Activated T-cell treated with anti-CD3 and anti-CD28 coated beads for 1 hour (primary cell): ENCODE results near the gene UROS.
A peak's percentile ranks its signal among the peaks of the same experiment; 100 is the strongest.

ENCODE experiments used
- DNase-seq: peaks from one replicate; pipeline ENCODE4 v3.0.0-alpha.2; 2020; ENCODE audit warnings: low read depth

The UROS gene

DNA sequence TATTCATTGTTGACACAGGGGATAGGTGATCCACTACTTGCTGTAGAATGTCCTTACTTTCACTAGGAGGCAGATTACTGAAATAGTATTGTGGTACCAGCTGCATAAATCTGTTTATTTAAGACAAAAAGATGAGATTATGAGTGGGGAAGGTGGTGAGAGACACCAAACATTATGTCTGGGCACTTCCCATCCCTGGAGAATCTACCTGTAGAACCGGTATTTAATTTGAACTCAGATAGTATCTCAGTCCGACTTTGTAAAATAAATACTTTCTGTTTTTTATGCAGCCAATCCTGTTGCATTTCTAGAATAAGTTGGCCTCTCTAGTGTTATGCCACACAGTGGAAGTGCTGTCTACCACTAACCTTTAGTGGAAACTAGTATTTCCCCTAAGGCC is 13.7 kb upstream of the UROS start:
- DNase-seq: no peak

DNA sequence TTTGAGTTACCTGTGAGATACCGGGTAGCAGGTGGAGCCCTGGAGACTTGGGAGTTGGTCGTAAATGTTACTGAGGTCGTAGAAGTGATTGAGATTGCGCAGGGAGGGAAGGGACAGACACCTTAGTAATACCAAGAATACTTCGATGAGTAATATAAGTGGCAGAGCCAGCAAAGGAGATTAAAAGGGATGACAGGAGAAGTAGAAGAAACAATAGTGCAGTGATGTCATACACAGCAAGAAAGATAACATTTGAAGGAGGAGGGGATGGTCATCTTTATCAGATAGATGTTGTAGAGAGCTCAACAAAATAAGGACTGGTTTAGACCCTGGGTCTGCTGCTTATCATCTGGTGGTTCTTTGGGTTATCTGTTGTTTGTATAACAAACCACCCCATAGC is 5.3 kb upstream of the UROS start:
- no peak for DNase-seq

DNA sequence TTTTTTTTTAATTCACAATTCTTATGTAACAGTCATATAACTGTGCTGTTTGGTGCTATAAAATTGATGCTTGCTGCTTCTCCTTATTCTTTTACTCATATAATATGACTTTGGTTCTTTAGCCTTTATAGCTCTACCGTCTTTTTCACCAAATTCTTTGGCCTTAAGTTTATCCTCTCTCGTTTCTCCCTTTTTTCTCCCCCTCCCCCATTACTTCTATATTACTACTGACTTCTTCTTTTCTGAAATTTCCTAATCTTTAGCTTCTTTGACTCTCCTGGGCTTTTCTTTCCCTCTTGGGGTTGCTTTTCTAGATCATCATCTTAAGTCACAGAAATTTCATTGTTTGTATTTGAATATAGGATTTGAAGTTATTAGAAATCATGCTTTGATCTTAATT is 4.1 kb upstream of the UROS start:
- DNase-seq: no peak

DNA sequence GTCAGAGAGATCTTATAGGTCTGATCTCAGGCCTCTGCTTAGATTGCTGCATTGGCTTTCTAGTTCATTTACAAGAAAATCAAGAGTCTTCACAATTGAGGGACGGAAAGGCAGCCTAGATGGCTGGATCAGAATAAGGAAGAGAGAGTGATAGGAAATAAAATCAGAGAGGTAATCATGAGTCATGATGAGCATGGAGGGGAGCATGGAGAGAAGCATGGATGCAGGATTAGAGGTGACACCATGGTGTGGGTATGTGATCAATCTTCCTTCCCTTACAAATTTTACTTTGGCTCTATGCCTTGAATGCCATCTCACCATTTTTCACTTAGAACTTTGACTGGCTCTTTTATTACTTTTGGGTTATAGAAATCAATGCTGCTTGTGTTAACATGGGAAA is 1.7 kb upstream of the UROS start:
- no peak for DNase-seq

DNA sequence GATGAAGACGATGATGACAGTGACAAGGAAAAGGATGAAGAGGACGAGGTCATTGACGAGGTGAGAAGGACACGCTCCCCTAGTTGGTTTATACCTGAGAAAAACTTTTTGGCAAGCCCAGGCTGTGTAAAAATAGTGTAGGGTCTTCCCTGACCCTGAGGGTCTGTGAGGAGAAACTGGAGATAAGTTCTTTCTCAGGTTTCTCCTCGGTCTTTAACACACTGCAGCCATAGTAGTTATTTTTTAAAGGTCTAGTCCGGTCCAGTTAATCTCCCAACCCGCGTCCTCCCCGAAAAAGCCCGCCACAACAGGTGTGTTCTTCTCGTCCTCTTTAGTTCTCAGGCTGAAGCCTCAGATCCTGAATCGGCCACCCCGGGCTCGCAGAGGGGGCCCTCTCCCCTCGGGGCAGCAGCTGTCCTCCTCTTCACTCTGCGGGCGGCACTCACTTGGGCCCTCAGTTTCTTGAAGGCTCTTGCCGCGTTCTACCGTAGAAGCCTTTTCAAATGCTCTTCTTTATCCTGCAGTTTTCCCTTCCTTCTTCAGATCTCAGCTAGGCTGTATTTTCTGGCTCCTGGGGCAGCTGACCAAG is 699 bp upstream of the UROS start:
- peak; percentile 1 for DNase-seq

DNA sequence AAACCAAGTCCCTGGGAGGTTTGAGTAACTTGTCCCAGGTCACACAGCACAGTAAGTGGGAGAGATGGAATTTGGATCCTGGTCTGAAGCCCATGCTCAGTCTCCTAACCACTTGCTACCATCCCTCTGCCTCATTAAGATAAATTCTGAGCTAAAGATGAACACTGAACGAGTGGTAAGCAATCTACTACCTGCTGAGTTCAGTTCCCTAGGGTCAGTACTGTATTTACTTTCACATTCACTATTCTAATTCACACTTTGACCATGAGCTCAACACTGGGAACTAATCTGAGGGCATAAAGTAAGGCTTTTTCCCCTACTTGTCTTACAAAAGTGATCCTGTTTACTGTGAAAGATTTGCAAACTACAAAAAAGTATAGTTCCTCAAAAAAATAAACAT is 2.4 kb downstream of the UROS start:
- DNase-seq: no peak

DNA sequence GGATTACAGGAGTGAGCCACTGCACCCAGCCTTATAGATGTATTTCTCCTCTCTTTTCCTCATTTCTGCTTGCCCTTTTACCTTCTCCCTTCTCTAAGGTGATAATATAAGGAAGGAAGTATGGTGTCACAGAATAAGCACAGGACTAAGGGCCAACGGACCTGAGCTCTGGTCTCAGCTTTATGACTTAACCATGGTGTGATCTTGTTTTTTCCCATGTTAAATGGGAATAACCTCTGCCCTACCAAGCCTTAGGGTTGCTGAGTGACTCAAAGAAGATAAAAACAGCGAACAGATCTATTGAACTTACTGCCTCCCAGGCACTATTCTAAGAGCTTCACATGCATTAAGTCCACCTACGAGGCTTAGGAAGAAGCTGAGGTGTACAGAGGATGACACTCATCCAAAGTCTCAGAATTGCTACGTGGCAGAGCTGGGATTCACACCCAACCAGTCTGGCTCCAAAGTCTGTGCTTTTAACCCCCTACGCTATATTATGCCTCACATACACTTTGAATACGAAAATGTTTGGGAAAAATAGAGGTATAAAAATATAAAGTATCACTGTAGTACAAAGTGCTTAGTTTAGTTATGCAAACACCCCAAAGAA is 5.6 kb downstream of the UROS start:
- no peak for DNase-seq

DNA sequence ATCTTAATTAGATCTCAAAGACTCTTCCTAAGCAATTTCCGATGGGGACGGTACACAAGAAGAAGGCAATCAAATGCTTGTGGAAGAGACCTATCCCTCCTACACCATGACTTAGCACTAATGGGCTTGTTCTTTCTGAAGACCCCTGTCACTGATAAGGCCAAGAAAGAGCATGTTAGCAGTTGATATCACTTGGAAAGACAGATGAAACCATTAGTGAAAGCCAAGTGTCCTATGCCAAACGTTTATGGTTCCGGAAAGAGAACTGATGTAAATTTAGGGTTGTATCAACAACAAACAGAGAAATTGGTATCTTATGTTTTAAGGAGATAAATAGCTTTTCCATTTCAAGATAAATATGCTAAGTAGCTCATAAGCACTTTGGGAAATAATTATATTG is 6.5 kb downstream of the UROS start:
- no peak for DNase-seq

DNA sequence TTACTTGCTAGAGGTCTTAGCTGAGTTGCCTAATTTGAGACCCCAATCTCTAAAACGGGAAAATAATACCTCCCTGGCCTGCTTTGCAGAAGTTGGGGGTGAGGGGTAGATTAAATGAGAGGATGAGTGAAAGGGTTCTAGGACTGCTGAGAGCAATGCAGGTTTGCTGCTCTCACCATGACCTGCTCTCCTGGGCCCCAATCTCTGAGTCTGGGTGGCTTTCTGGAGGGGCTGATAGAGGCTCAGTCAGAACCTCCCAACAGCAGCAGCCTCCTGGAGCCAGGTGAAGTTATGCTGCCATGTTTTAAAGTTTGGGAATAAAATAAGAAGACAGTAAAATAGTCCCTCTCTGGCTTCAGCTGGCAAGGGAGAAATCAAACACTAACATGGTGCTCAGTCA is 7.3 kb downstream of the UROS start:
- no peak for DNase-seq

DNA sequence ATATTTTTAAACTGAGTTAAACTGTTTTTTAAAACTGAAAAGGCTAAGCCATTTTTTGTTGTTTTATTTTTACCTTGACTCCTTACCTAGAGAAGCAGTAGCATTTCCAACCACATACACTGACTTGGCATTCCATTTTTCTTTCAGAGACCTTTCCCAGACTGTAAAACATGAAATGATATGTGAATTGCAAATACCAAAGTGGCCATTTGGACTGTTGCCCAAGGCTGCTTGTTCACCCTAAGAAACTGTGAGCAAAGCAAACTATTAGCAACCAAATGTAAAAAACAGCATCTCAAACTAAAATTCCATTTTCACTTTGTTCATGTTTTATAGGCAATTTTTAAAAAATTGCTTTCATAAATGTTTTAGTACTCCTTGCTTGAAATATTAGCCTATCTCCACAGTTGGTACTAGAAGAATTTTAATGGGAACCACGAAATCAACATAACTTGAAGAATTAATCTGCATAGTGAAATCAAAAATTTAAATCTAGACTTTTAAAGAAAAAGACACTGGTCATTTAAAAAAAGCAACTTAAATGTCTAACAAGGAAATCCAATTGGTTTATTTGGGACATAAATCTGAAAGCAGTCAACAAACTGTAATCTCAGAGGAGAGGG is 10.8 kb downstream of the UROS start:
- DNase-seq: no peak

DNA sequence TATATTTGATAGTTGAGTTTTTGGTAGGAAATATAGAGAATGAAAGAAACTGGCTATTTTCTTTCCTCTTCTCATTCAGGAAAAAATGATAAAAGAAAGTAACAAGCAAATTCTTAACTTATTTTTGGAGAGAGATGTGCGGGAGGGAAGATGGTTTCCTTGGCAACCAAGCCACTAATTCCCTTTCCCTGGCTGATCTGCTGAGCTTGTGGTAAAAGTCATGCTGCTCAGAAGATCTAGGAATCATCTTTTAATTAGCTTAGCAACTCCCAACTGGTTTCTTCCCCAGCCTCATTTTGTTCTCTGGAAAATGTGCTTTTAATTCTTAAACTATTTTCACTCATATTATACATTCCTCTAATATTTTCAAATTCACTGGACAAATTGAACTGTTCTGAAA is 11.8 kb downstream of the UROS start:
- DNase-seq: no peak

DNA sequence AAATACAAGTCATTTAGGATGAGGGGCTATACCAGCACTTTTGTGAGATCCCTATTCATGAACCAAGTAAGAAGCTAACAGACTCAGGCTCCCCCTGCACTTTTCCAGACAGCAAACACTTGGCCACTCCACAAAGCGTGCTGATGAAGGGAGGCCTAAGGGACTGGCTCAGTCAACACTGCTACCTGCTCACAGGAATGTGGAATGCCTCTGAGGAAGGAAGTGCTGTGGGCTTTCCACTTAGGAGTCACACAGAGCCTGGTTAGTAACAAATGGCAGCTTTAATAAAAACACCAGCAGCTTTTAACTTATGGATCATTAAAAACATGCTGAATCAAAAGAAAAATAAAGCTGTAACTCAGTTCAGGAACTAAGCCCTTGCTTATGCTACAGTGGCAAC is 15.0 kb downstream of the UROS start:
- no peak for DNase-seq

DNA sequence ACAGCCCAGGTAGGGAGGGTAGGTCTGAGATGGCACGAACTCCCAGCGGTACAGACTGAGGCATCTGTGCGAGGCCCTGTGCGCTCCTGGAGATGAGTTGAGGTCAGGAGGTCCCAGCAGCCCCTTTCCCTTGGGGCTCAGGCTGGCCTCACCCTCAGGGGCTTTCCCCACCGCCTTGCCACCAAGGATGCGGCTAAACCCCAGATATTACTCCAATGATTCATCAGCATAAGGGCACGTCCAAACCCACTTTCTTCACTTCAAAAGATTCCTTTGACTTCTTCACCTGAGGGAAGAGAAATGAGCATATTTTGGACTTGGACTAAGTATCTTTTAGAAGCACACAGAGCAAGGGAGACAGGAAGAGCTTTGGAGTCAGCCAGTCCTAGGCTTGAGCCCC is 20.3 kb downstream of the UROS start:
- DNase-seq: no peak

DNA sequence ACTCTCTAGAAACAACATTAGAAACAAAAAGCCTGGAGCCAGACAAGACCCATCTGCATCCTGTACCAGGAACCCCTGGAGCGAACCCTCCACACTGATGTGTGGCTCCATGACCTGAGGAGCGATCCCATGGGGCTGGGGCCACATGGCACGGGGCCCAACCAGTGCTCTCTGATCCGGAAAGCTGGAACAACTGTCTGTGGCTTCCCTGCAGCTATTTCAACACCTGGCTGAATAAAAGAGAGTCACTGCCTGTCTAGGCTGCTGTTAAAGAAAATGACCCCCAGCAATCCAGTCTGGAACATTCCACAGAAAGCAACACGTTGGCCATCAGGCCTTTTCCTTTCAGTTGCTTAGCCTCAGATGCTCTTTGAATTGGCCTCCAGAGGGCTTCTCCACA is 20.9 kb downstream of the UROS start:
- no peak for DNase-seq

DNA sequence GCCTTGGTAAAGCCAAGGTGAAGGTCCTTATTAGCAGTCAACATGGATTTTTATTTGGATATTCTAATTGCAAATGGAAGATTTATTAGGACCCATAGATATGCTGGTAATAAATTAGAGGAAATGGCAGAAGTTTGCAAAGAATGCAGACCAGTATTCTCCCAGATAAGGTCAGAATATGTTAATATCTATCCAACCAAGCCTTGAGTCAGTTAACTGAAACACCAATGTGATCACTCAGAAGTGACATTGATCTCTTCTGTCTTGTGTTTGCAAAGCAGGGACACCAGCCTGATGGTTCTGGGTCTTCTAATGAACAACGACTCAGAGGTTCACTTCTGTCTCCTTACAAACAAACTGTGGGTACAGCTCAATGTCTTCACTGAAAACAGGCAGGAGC is 21.5 kb downstream of the UROS start:
- DNase-seq: no peak

DNA sequence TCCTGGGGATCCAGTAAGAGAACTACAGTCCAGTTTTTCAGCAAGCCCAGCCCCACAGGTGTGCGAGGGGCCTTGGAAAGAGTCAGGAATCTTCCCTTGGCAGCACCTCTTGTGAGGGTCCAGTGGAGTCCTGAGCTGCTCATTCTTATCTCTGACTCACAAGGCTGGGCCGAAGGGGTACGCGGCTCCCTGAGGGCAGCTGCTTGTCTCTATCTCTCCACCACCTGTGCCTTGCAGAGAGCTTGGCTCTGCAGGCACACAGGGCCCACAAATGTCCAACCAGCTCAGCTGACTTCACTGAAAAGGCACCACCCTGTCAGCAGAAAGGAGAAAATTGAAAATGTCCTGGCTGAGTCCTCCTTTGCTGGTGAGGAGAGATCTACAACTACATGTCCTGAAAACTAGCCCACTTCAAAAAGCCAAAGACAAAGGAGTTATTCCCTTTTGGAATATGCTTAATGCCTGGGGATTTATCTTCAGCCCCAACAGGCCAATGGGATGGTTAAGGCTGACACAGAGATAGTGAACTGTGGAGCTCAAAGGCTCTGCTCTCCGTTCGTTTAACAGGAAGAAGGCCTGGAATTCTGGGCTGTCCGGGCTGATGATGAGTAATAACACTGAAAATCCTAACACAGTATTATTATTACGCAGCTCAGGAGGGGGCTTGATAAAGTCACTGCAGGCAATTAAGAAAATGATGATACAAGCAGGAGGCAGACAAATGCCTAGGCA is 23.4 kb downstream of the UROS start:
- no peak for DNase-seq

DNA sequence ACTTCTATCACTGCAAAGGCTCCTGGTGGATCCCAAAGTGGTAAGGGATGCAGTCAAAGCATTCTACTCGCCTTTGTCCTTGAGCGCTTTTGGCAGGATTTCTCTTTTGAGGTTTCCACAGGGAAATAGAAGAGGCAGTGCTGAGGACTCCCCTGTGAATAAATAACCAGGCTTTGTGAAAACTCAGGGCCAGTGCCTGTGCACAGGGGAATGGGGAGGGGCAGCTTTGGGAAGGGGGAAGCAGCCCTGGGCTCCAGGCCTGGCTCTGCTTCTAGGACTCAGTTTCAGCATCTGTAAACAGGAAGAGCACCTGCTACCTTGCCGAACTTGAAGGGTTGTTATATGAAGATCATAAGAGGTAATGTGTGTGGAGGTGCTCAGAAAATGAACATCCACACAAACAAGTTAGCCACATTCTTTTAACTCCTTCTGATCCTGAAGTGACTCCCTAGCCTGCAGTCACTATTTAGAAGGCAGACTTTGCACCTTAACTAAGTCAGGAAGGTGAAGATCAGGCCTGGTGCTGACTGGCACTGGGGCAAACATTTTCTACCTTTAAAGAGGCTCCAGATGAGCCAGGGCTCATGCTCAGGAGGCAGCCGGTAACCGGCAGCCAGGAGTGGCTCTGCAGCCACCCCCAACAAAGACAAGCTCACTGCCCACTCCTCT is 24.9 kb downstream of the UROS start:
- DNase-seq: no peak

DNA sequence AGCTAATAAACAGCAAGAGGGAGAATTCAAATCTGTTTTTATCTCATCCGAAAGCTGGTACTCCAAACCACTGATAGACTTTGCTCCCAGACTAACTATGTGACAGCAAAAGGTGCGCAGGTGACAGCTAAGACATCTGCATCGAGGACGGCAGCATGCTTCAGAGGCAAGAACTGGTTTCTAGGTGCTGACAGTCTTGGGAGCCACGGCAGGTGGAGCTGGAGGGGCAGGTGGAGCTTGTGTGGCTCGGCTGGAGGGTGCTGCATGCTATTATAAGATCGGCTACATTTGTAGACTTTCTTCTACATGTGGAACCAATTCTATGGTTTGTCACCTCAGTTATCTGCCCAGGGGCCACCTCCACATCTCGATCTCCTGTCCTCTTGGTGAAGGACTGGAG is 25.6 kb downstream of the UROS start:
- DNase-seq: no peak

DNA sequence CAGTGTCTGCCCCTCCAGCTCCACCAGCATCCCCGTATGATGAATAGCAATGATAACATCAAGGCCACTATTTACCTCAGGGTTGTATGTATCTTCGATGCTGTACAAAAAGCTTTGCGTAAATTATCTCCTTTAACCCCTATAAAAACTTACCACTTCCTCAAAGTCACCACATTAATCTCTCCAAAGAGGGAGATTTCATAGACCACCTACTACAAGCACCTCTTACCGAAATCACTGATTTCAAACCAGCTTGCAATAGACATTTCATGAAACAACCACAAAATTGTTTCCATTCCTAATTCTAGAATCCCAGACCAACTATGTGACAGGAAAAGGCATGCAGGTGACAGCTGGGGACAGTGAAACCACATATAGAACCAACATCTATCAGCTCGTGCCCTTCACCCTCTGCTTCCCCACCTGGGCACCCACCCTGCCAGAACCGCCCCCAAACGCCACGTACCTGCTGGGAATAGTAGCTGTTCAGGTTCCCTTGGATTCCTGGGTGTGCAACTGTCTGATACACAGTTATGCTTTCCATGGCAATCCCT is 27.3 kb downstream of the UROS start:
- no peak for DNase-seq

DNA sequence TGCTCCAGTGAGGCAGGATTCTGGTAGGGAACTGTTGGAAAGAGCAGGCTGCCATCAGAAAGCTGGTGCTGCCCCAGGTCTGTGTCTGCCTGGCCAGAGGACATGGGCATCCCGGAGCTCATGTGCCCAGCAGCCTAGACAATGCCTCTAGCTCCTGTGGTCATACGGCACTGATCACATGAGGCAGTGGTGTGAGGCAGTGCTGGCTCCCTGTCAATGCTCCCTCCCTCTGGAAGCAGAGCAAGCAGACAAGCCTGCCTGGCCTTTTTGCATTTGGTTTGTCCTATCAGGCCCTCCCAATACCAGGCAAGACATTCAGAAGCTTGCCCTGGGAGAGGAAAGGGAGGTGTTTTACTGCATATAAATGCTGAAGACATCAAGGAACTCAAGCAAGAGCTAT is 27.9 kb downstream of the UROS start:
- DNase-seq: no peak

DNA sequence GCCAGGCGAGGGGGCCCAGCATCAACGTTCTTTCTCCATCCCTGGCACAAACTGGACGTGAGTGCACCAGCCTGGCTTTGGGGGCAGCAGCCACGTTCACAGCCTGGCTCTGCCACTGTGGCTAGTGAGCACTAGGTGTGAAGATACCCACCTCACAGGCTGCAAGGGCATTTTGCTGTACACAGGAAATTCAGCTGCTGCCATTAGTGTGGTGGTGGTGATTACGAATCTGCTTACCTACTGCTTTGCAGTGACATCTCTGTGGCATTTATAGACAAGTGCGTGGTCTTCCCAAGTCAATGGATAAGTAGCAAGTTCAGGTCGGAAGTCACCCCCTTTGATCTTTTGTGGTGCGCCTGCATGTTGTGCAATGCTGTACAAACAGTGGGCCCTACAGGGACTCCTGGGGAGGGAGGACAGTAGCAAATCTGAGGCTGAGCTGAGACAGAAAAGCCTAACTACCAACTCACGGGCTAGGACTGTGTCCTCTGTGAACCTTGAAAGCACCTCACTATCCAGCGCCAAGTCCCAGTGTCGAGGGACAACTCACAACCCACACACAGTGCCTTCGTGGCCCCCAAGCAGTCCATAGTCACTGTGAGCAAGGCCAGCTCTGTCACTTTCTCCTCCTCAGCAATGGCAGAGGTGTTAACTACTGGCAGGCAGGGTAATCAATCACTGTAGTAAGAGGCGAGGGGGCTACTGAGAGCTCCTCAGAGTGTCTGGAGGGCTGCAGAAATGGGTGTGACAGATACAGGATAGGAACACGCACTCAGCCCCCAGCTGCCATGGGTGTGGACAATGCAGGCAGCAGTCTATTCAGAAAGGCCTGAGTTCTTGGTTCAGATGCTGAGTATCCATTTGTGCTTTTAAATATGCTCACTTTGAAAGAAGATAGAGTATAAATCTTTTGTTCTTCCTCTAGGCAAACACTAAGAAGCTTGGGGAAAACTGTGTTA is 30.4 kb downstream of the UROS start:
- no peak for DNase-seq
